CD14-positive monocyte (primary cell): Measurements from ENCODE around the gene IL1RL2. TPM values are rescaled to one million over a fixed set of nuclear protein-coding genes. Genes with fewer than 3 reads are reported as not detected.

Experiments
- DNase-seq, 3 donors: peaks; one replicate each; pipeline ENCODE4 v3.0.0-alpha.2; 2011 to 2022
- H2AFZ ChIP-seq: 2 replicates; pipeline ENCODE4 v1.6.0; 2012; ENCODE audit warnings: mild to moderate bottlenecking, low read depth, low read length, inconsistent platforms; ENCODE audit not compliant: insufficient read depth, poor library complexity, severe bottlenecking
- H3K27ac ChIP-seq, 2 donors: 1 replicate in 1 of 2; 2 replicates in 1 of 2; pipeline ENCODE4 v1.5.1; 2012 to 2013; ENCODE audit warnings: low read length in 2 of 2, control low read depth in 1 of 2, inconsistent platforms in 1 of 2, low read depth in 1 of 2, mild to moderate bottlenecking in 1 of 2
- H3K27me3 ChIP-seq, 2 donors: one replicate each; pipeline versions ENCODE4 v1.6.0 to v1.6.1; 2011 to 2013; ENCODE audit warnings: low read length in 2 of 2; ENCODE audit not compliant: control insufficient read depth in 2 of 2, insufficient read depth in 2 of 2
- H3K36me3 ChIP-seq, 2 donors: replicated peaks in 1 of 2; 1 replicate in 1 of 2; 2 replicates in 1 of 2; pipeline versions ENCODE4 v1.5.1 to v1.6.1; 2012 to 2013; ENCODE audit warnings: low read length in 2 of 2, control low read depth in 1 of 2, inconsistent platforms in 1 of 2, mild to moderate bottlenecking in 1 of 2; ENCODE audit not compliant: insufficient read depth in 2 of 2, control insufficient read depth in 1 of 2
- H3K4me1 ChIP-seq, 2 donors: 1 replicate in 1 of 2; 2 replicates in 1 of 2; pipeline versions ENCODE4 v1.5.1 to v1.6.1; 2012 to 2013; ENCODE audit warnings: low read length in 2 of 2, control low read depth in 1 of 2, inconsistent platforms in 1 of 2, mild to moderate bottlenecking in 1 of 2, moderate library complexity in 1 of 2; ENCODE audit not compliant: insufficient read depth in 2 of 2, control insufficient read depth in 1 of 2
- H3K4me2 ChIP-seq: replicated peaks from 2 replicates; pipeline ENCODE3; 2012; ENCODE audit warnings: low read length, moderate library complexity, mild to moderate bottlenecking; ENCODE audit not compliant: poor library complexity, severe bottlenecking; ENCODE audit errors: extremely low read depth
- H3K4me3 ChIP-seq, 3 experiments: fragments of 200-600 bp in 1 of 3; sonication (generic) in 1 of 3; replicated peaks in 1 of 3; 1 replicate in 2 of 3; 2 replicates in 1 of 3; pipeline ENCODE4 v1.5.1; 2011 to 2013; ENCODE audit warnings: low read length in 3 of 3, mild to moderate bottlenecking in 3 of 3, control low read depth in 2 of 3, low read depth in 2 of 3, inconsistent platforms in 1 of 3, moderate library complexity in 1 of 3
- H3K79me2 ChIP-seq: 2 replicates; pipeline ENCODE4 v1.6.0; 2012; ENCODE audit warnings: mild to moderate bottlenecking, control low read depth, inconsistent platforms, low read length, moderate library complexity; ENCODE audit not compliant: insufficient read depth
- H3K9ac ChIP-seq: 2 replicates; pipeline ENCODE4 v1.6.0; 2017; ENCODE audit warnings: low read length, mild to moderate bottlenecking; ENCODE audit not compliant: insufficient read depth, poor library complexity, severe bottlenecking
- H3K9me3 ChIP-seq, 2 donors: replicated peaks in 1 of 2; 1 replicate in 1 of 2; 2 replicates in 1 of 2; pipeline versions ENCODE4 v1.5.1 to v1.6.1; 2012 to 2013; ENCODE audit warnings: low read length in 2 of 2, control low read depth in 1 of 2; ENCODE audit not compliant: control insufficient read depth in 1 of 2, insufficient read depth in 1 of 2
- H4K20me1 ChIP-seq: 2 replicates; pipeline ENCODE4 v1.6.0; 2012; ENCODE audit warnings: mild to moderate bottlenecking, low read length, control low read depth, moderate library complexity; ENCODE audit not compliant: insufficient read depth
- H3K27ac Mint-ChIP-seq, 7 donors: one replicate each; pipeline ENCODE4 v1.8.0; 2020; ENCODE audit warnings: mild to moderate bottlenecking in 7 of 7, mixed read lengths in 7 of 7, moderate library complexity in 6 of 7, inconsistent platforms in 2 of 7
- H3K27me3 Mint-ChIP-seq, 3 donors: one replicate each; pipeline ENCODE4 v1.8.0; 2021 to 2022; ENCODE audit warnings: low read depth in 3 of 3, mild to moderate bottlenecking in 3 of 3, mixed read lengths in 3 of 3, moderate library complexity in 3 of 3, inconsistent platforms in 1 of 3
- H3K36me3 Mint-ChIP-seq, 2 donors: one replicate each; pipeline ENCODE4 v1.8.0; 2020; ENCODE audit warnings: mixed read lengths in 2 of 2, inconsistent platforms in 1 of 2, mild to moderate bottlenecking in 1 of 2
- H3K4me1 Mint-ChIP-seq: one replicate; pipeline ENCODE4 v1.8.0; 2020; ENCODE audit warnings: mild to moderate bottlenecking, mixed read lengths
- H3K4me3 Mint-ChIP-seq, 2 donors: one replicate each; pipeline ENCODE4 v1.8.0; 2020; ENCODE audit warnings: mild to moderate bottlenecking in 2 of 2, mixed read lengths in 2 of 2, moderate library complexity in 1 of 2
- H3K9me3 Mint-ChIP-seq, 7 donors: one replicate each; pipeline ENCODE4 v1.8.0; 2020 to 2022; ENCODE audit warnings: mixed read lengths in 7 of 7, mild to moderate bottlenecking in 6 of 7, moderate library complexity in 6 of 7, inconsistent platforms in 2 of 7
- CTCF ChIP-seq: fragments of 200-600 bp; IDR thresholded peaks from one replicate; pipeline ENCODE4 v1.8.0; 2022; ENCODE audit warnings: antibody characterized with exemption, mild to moderate bottlenecking
- WGBS: methylation state at CpG from one replicate; pipeline ENCODE4 v1.1.5; 2013; ENCODE audit warnings: missing lambda C conversion rate; ENCODE audit not compliant: insufficient coverage; 5-methylcytosine and 5-hydroxymethylcytosine counted together
- intact Hi-C, 2 donors: fragments of 100-400 bp; cut with micrococcal nuclease; formaldehyde crosslinking; loops; one replicate each; pipeline versions ENCODE4 v1.15.0 to v1.15.1; 2023
- polyA plus RNA-seq, 3 donors: library from polyadenylated mRNA; depleted of rRNA in 1 of 3; unstranded in 2 of 3; stranded (reverse) in 1 of 3; fragments of 300-500 nt in 2 of 3; fragments of >200 nt in 1 of 3; fragmentation: Illumina TruSeq in 2 of 3; gene quantifications; 1 replicate in 2 of 3; 2 replicates in 1 of 3; pipeline ENCODE4 v1.2.3, GENCODE V29; 2012 to 2021

The IL1RL2 gene
- polyA plus RNA-seq, 3 donors = 0.07 to 1.5 TPM; not detected in 1

- no peak overlapping the region for H2AFZ ChIP-seq
- H3K4me2 ChIP-seq = no peak overlapping the region
- DNase-seq = peak in 2 of 3 donors; percentile 14
- H3K79me2 ChIP-seq = no peaks in the 10 kb centered on the region
- H3K27me3 ChIP-seq = no peaks in the 10 kb centered on the region
- no peaks in the 10 kb centered on the region for H3K36me3 ChIP-seq
- Mint-ChIP-seq H3K36me3 (peaks cover 7 to 8% of the 10 kb centered on the region in 2 donors), H3K4me3 (no peak overlapping the region), H3K27ac (peak overlapping the region in 3 of 7 donors; percentile 5 to 57 (median 26)), H3K27me3 (peaks cover 0 to 3% (median 2%) of the 10 kb centered on the region in 3 donors), H3K4me1 (peaks cover 25% of the 10 kb centered on the region), H3K9me3 (no peaks in the 10 kb centered on the region)
- H3K4me1 ChIP-seq = peaks cover 17 to 18% of the 10 kb centered on the region in 2 donors
- 69% methylated on average over 2 of the region's 3 CpGs for WGBS
- H4K20me1 ChIP-seq = no peaks in the 10 kb centered on the region
- no peak overlapping the region for H3K27ac ChIP-seq
- no peak for TF ChIP-seq CTCF
- no peak overlapping the region for H3K4me3 ChIP-seq
- intact Hi-C loops = no loop called here
- no peaks in the 10 kb centered on the region for H3K9me3 ChIP-seq
- H3K9ac ChIP-seq = no peak overlapping the region
Observed at GRCh38 chr2:102176172-102176571, 10.7 kb upstream of the IL1RL2 start.

GRCh38 chr2:102177814-102178478 is 8.9 kb upstream of the IL1RL2 start:
- intact Hi-C loops = no loop called here
- H4K20me1 ChIP-seq = no peaks in the 10 kb centered on the region
- H3K4me3 ChIP-seq = no peak overlapping the region
- no peaks in the 10 kb centered on the region for H3K9me3 ChIP-seq
- Mint-ChIP-seq H3K4me1 (peaks cover 9% of the 10 kb centered on the region), H3K4me3 (no peak overlapping the region), H3K27ac (no peak overlapping the region), H3K27me3 (peaks cover 2 to 8% (median 2%) of the 10 kb centered on the region in 3 donors), H3K9me3 (no peaks in the 10 kb centered on the region), H3K36me3 (peaks cover 7 to 8% of the 10 kb centered on the region in 2 donors)
- no peak overlapping the region for H2AFZ ChIP-seq
- no peak for DNase-seq
- no peaks in the 10 kb centered on the region for H3K79me2 ChIP-seq
- no peak overlapping the region for H3K4me2 ChIP-seq
- peaks cover 2 to 4% of the 10 kb centered on the region in 2 donors for H3K4me1 ChIP-seq
- TF ChIP-seq CTCF = no peak
- H3K36me3 ChIP-seq = no peaks in the 10 kb centered on the region
- H3K27ac ChIP-seq = no peak overlapping the region
- no peak overlapping the region for H3K9ac ChIP-seq
- H3K27me3 ChIP-seq = no peaks in the 10 kb centered on the region
- 76% methylated on average over 5 of the region's 7 CpGs for WGBS
